Heart right ventricle (tissue), 16 donors: ENCODE data around the gene SALL3. TPM values are rescaled to one million over a fixed set of nuclear protein-coding genes. Genes with fewer than 3 reads are reported as not detected.
"Not testable (repeated sequence)": the region's sequence is repeated elsewhere in the genome, so short reads cannot be mapped to it uniquely, and the experiment has no call there.

ENCODE experiments used
- ATAC-seq, 8 donors: fragments of 200-7000 bp; cut with Tn5 transposase; one replicate each; pipeline ENCODE4 v1.9.1; 2020; ENCODE audit warnings: mild to moderate bottlenecking in 8 of 8, moderate library complexity in 8 of 8, moderate number of reproducible peaks in 1 of 8
- DNase-seq, 2 donors: peaks; one replicate each; pipeline ENCODE4 v3.0.0-alpha.2; 2020
- H3K27ac ChIP-seq, 10 donors: fragments of 200-600 bp; sonication (generic) in 2 of 10; one replicate each; pipeline versions ENCODE4 v1.5.0 to v1.8.0; 2020 to 2022; ENCODE audit warnings: mild to moderate bottlenecking in 3 of 10
- H3K27me3 ChIP-seq, 7 donors: fragments of 200-600 bp; one replicate each; pipeline ENCODE4 v1.8.0; 2021 to 2022; ENCODE audit warnings: mild to moderate bottlenecking in 2 of 7
- H3K36me3 ChIP-seq, 9 donors: fragments of 200-600 bp; sonication (generic) in 1 of 9; one replicate each; pipeline versions ENCODE4 v1.5.0 to v1.8.0; 2020 to 2022; ENCODE audit warnings: mild to moderate bottlenecking in 2 of 9
- H3K4me1 ChIP-seq, 9 donors: fragments of 200-600 bp; sonication (generic) in 1 of 9; one replicate each; pipeline versions ENCODE4 v1.5.0 to v1.8.0; 2020 to 2022; ENCODE audit warnings: mild to moderate bottlenecking in 4 of 9
- H3K4me3 ChIP-seq, 10 donors: fragments of 200-600 bp; sonication (generic) in 2 of 10; one replicate each; pipeline versions ENCODE4 v1.5.0 to v1.8.0; 2020 to 2022; ENCODE audit warnings: mild to moderate bottlenecking in 7 of 10, moderate library complexity in 2 of 10
- H3K9me3 ChIP-seq, 11 donors: fragments of 200-600 bp in 10 of 11; sonication (generic) in 2 of 11; one replicate each; pipeline versions ENCODE4 v1.5.0 to v1.8.0; 2013 to 2022; ENCODE audit warnings: mild to moderate bottlenecking in 2 of 11, control low read depth in 1 of 11, moderate library complexity in 1 of 11
- CTCF ChIP-seq, 9 donors: fragments of 200-600 bp; sonication (generic) in 2 of 9; IDR thresholded peaks; one replicate each; pipeline versions ENCODE4 v1.5.0 to v1.8.0; 2021 to 2022; ENCODE audit warnings: antibody characterized with exemption in 9 of 9, mild to moderate bottlenecking in 5 of 9, moderate library complexity in 1 of 9
- WGBS, 2 donors: extraction: QIAGEN DNeasy Blood & Tissue Kit; methylation state at CpG; one replicate each; pipeline ENCODE4 v1.1.7; 2013; ENCODE audit warnings: inconsistent platforms in 1 of 2; 5-methylcytosine and 5-hydroxymethylcytosine counted together
- intact Hi-C, 10 donors: fragments of 100-400 bp; cut with DNase I; formaldehyde crosslinking; loops; one replicate each; pipeline versions ENCODE4 v1.11.1 to v1.14.2; 2022
- polyA plus RNA-seq, 2 donors: library from polyadenylated mRNA; stranded (reverse); fragments of 200-250 nt; gene quantifications; one replicate each; pipeline ENCODE4 v1.2.3, GENCODE V29; 2013
- total RNA-seq, 10 donors: library from RNA; stranded (reverse); fragmentation: NEBNext Ultra II Directional in 3 of 10; extraction: Animal tissue kit (Norgen Biotek cat#: 25700) in 3 of 10; gene quantifications; one replicate each; pipeline versions ENCODE4 v1.2.1 to v1.2.4, GENCODE V29; 2021 to 2023
- donor health status: Arrhythmogenic right ventricular cardiomyopathy.
- donor health status: ischemic (EF 13 %, LVEDD 7.1; RV severe dilation, severe dysfunction).
- donor health status: healthy with polysubstance abuse.
- donor health status: DM: no; HTN: yes; CAD: no.
- donor health status: DM: no; HTN: no; CAD: no.
- donor health status: ischemic (EF 25% LVEDD 6.9; RV normal size, moderate dysfunction).
- donor health status: ischemic (EF 25% LVEDD 5.7; RV mildly dilated, moderate dysfunction).
- donor health status: healthy.
- donor health status: DM: yes; HTN: yes; CAD: no.
- donor health status: Ischemic cardiomyopathy.
- donor health status: ischemic (EF 35%, LVEDD 5.7; RV mildly dilated, moderate dysfunction).
- donor health status: nonischemic (EF 11% LVEDD 7.7; RV severe dilation, severe dysfunction).
- donor health status: DM: yes; HTN: yes; CAD: no.
- donor health status: PGD.
- donor health status: ischemic (EF 29% LVEDD 5.4; RV normal size, mild dysfunction).
- donor health status: nonischemic (EF 23%, LVEDD 6.1; RV moderate dilation, normal function).

The SALL3 gene
- total and polyA plus RNA-seq, 12 donors: 0.06 to 1.2 (median 0.17) TPM; not detected in 1

GRCh38 chr18:78939734-78940494 is 39.7 kb upstream of the SALL3 start:
- Histone ChIP-seq H3K4me3 (no peak overlapping the region), H3K36me3 (no peaks in the 10 kb centered on the region), H3K9me3 (no peaks in the 10 kb centered on the region), H3K27me3 (peaks cover 0 to 16% (median 0%) of the 10 kb centered on the region in 7 donors), H3K27ac (no peak overlapping the region), H3K4me1 (no peaks in the 10 kb centered on the region)
- 76 to 82% methylated on average over 23 of the region's 23 CpGs for WGBS, 2 donors
- intact Hi-C loops: loop anchor here in 1 of 10 donors (10.0 kb wide), 1 partner anchor 55 kb away; no protein-coding TSS in a partner anchor
- TF ChIP-seq CTCF (IDR thresholded peaks at IDR 0.05): no peak
- ATAC-seq (no peak), DNase-seq (no peak)

- peaks cover 0 to 34% (median 10%) of the 10 kb centered on the region in 7 donors for H3K27me3 ChIP-seq
- ATAC-seq, H3K9me3 ChIP-seq, H3K4me1 ChIP-seq, intact Hi-C loops, H3K4me3 ChIP-seq, H3K27ac ChIP-seq, DNase-seq, H3K36me3 ChIP-seq: not testable (repeated sequence)
- 90 to 91% methylated on average over 17 of the region's 17 CpGs for WGBS, 2 donors
Measured at GRCh38 chr18:78942236-78942635, 37.4 kb upstream of the SALL3 start.

- Histone ChIP-seq H3K27me3 (peaks cover 0 to 49% (median 14%) of the 10 kb centered on the region in 7 donors), H3K4me3 (no peak overlapping the region), H3K9me3 (no peaks in the 10 kb centered on the region), H3K4me1 (no peaks in the 10 kb centered on the region), H3K36me3 (no peaks in the 10 kb centered on the region), H3K27ac (no peak overlapping the region)
- 57 to 63% methylated on average over 9 of the region's 9 CpGs for WGBS, 2 donors
- TF ChIP-seq CTCF (IDR thresholded peaks at IDR 0.05): no peak
- ATAC-seq (no peak), DNase-seq (no peak)
- intact Hi-C loops: no loop called here
Measured at GRCh38 chr18:78945628-78946027, 34.0 kb upstream of the SALL3 start.

- ATAC-seq (no peak), DNase-seq (no peak)
- Histone ChIP-seq H3K4me3 (no peak overlapping the region), H3K36me3 (no peaks in the 10 kb centered on the region), H3K9me3 (peaks cover 0 to 15% (median 0%) of the 10 kb centered on the region in 11 donors), H3K27ac (no peak overlapping the region), H3K27me3 (peaks cover 0 to 49% (median 14%) of the 10 kb centered on the region in 7 donors), H3K4me1 (no peaks in the 10 kb centered on the region)
- WGBS, 2 donors: 90 to 91% methylated on average over 15 of the region's 15 CpGs
- no peak for TF ChIP-seq CTCF (IDR thresholded peaks at IDR 0.05)
- intact Hi-C loops: no loop called here
Measured at GRCh38 chr18:78947291-78947690, 32.3 kb upstream of the SALL3 start.

- H3K4me3 ChIP-seq: no peak overlapping the region
Measured at GRCh38 chr18:78948221-78948620, 31.4 kb upstream of the SALL3 start.

More at GRCh38 chr18:78948221-78948620, 31.4 kb upstream of the SALL3 start:
- no peaks in the 10 kb centered on the region for H3K4me1 ChIP-seq
- no peak overlapping the region for H3K27ac ChIP-seq
- peaks cover 0 to 15% (median 0%) of the 10 kb centered on the region in 11 donors for H3K9me3 ChIP-seq
- TF ChIP-seq CTCF (IDR thresholded peaks at IDR 0.05): no peak
- DNase-seq (no peak), ATAC-seq (no peak)
- no peaks in the 10 kb centered on the region for H3K36me3 ChIP-seq
- peaks cover 0 to 45% (median 14%) of the 10 kb centered on the region in 7 donors for H3K27me3 ChIP-seq
- intact Hi-C loops: no loop called here
- 48 to 56% methylated on average over 12 of the region's 12 CpGs for WGBS, 2 donors
